Measurements from ENCODE around the gene PRDM12. TPM values are rescaled to one million over a fixed set of nuclear protein-coding genes. Genes with fewer than 3 reads are reported as not detected.

The PRDM12 gene
- total and polyA plus RNA-seq, 2 of the 8 experiments (the other 6 are each of a cell fraction or from before 2014, with no cell fraction given) = 0.14 to 0.22 TPM

DNA sequence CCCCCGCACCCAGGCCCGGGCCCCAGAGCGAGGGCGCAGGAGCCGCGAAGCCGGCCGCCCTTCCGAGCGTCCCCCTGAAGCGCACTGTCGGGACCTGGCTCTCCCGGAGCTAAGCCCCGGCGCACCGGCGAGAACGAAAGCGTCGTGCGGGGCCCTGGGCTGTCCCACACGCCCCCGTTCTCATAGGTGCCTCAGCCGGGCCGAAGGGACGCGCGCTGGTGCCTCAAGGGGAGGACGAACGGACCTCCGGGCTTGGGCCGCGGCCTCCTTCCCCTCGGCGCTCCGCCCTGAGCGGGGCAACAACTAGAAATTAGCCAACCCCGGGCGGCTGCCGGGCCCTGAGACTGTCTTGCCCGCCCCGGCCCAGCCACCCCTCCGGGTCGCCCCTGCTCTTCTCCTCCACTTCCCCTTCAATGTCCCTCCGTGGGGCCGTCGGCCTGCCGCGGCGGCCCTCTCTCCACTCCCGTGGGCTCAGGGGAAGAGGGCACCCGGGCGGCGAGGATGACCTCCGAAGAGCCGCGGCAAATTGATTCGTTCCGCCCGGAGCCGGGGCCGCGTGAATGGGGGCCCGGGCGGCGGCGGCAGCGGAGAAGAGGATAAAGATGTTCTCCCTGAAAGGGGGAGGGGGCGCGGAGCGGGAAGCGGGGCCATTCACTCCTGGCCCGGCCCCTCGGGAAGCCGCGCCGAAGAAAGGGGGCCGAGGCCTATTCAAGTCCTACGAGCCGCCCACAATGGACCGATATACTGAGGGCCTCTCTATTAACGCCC, 3.5 kb upstream of the PRDM12 start:
- Histone ChIP-seq H2AFZ (ENCODE audit: low read length) (no peak overlapping the region), H3K14ac (ENCODE audit: insufficient read length) (no peak overlapping the region), H2BK20ac (ENCODE audit: low read length) (no peak overlapping the region), H3K4me2 (ENCODE audit: insufficient read depth in 1 of 2, low read depth in 2 of 2, low read length in 2 of 2) (peak overlapping the region; percentile 62 to 74), H3K23me2 (ENCODE audit: low read depth, low read length) (peaks cover 12% of the 10 kb centered on the region; the same call in 1 of the 2 replicates), H2AK5ac (ENCODE audit: low read depth, low read length) (no peak overlapping the region), H4K91ac (replicated peaks; ENCODE audit: insufficient read length, low read length) (no peak overlapping the region), H3K27ac (ENCODE audit: low read depth, low read length) (no peak overlapping the region), H2BK12ac (ENCODE audit: low read depth, low read length) (no peak overlapping the region), H3K18ac (ENCODE audit: extremely low read depth, low read length) (no peak overlapping the region; the same call in 1 of the 2 replicates), H2BK120ac (replicated peaks; ENCODE audit: low read depth, low read length) (no peak overlapping the region), H3K27me3 (replicated peaks in 1 of 4; ENCODE audit: control insufficient read depth in 3 of 4, extremely low read depth in 1 of 4, insufficient read depth in 3 of 4, low read length in 3 of 4) (peaks cover 80 to 100% (median 96%) of the 10 kb centered on the region in 4 experiments), H3K79me2 (ENCODE audit: control insufficient read depth in 1 of 2, insufficient read depth in 2 of 2, low read length in 2 of 2) (no peaks in the 10 kb centered on the region), H3K79me1 (ENCODE audit: low read depth, low read length) (no peaks in the 10 kb centered on the region), H3K56ac (replicated peaks; ENCODE audit: insufficient read length, low read depth, low read length) (no peak overlapping the region), H4K5ac (ENCODE audit: insufficient read length, low read depth, low read length) (no peak overlapping the region), H2BK5ac (ENCODE audit: low read depth, low read length) (no peak overlapping the region), H4K8ac (ENCODE audit: extremely low read depth, insufficient read depth, low read length) (peak overlapping the region; percentile 48), H4K20me1 (replicated peaks in 1 of 2; ENCODE audit: control insufficient read depth in 1 of 2, insufficient read depth in 2 of 2, low read length in 2 of 2) (peaks cover 7 to 14% of the 10 kb centered on the region in 2 experiments), H3K4ac (replicated peaks; ENCODE audit: insufficient read length, low read depth, low read length) (no peak overlapping the region), H3K23ac (ENCODE audit: insufficient read length) (no peak overlapping the region), H3K4me3 (ENCODE audit: extremely low read depth in 1 of 4, insufficient read depth in 2 of 4, low read depth in 3 of 4, low read length in 4 of 4) (peak overlapping the region; percentile 25 to 62 (median 34)), H3K9ac (replicated peaks in 1 of 4; ENCODE audit: extremely low read depth in 1 of 4, low read depth in 3 of 4, low read length in 3 of 4) (no peak overlapping the region), H2BK15ac (ENCODE audit: low read length) (no peak overlapping the region), H3K9me3 (ENCODE audit: insufficient read depth in 2 of 2, low read depth in 1 of 2, low read length in 1 of 2) (peaks cover 6 to 8% of the 10 kb centered on the region in 2 experiments; a peak in 3 of 4 replicates), H3K36me3 (ENCODE audit: control insufficient read depth in 2 of 4, insufficient read depth in 4 of 4, low read length in 3 of 4) (peaks cover 0 to 6% (median 0%) of the 10 kb centered on the region in 4 experiments; a peak in 1 of 8 replicates), H3K4me1 (replicated peaks in 1 of 4; ENCODE audit: control insufficient read depth in 3 of 4, insufficient read depth in 4 of 4, low read length in 3 of 4) (peaks cover 4 to 34% (median 19%) of the 10 kb centered on the region in 4 experiments)
- CTCF ChIA-PET (ENCODE audit: partially characterized antibody) = interaction anchor here (1.3 to 2.7 kb wide), 3 partner anchors 22 to 195 kb away, joined by 3 to 13 read pairs (median 4); no protein-coding TSS in a partner anchor
- FAIRE-seq = no peak
- DNase-seq (ENCODE audit: low read depth in 1 of 2, low spot score in 2 of 2) = peak in 1 of 2 experiments; percentile 75
- POLR2A ChIA-PET (ENCODE audit: partially characterized antibody) = no interaction called here
- 2% methylated on average over 31 of the region's 82 CpGs; no CpG with 5 or more reads in 1 of the 2 experiments for WGBS, 2 experiments (ENCODE audit: extremely low coverage in 1 of 2, insufficient coverage in 1 of 2, insufficient read length in 1 of 2, insufficient replicate concordance in 2 of 2, low coverage in 1 of 2, low lambda C conversion rate in 2 of 2, missing lambda C conversion rate in 1 of 2)
- TF ChIP-seq CTBP2 (IDR thresholded peaks at IDR 0.05; ENCODE audit: borderline replicate concordance, insufficient read depth, insufficient read length, low read length) (no peak), YY1 (IDR thresholded peaks at IDR 0.05; ENCODE audit: low read depth, low read length) (no peak), CHD1 (IDR thresholded peaks at IDR 0.05; ENCODE audit: low read depth, low read length) (no peak), RXRA (IDR thresholded peaks at IDR 0.05; ENCODE audit: insufficient read depth, low read depth, low read length) (no peak), KDM4A (IDR thresholded peaks at IDR 0.05; ENCODE audit: low read depth, low read length, severe bottlenecking) (peak; percentile 91), TEAD4 (IDR thresholded peaks at IDR 0.05; ENCODE audit: low read depth, low read length) (no peak), BRCA1 (IDR thresholded peaks at IDR 0.05; ENCODE audit: low read depth, low read length) (no peak), SIRT6 (IDR thresholded peaks at IDR 0.05; ENCODE audit: low read length) (no peak), CEBPB (IDR thresholded peaks at IDR 0.05; ENCODE audit: low read depth, low read length) (no peak), EZH2 (IDR thresholded peaks at IDR 0.05; ENCODE audit: low read depth, low read length, severe bottlenecking) (peak; percentile 59), RNF2 (IDR thresholded peaks at IDR 0.05; ENCODE audit: borderline replicate concordance, low read depth, low read length, missing control alignments, poor library complexity, severe bottlenecking) (peak; percentile 84), SRF (IDR thresholded peaks at IDR 0.05; ENCODE audit: low read depth, low read length) (no peak)
